GM21723 (cell line): ENCODE data around the gene KCNK4.
"Not testable (repeated sequence)": the region's sequence is repeated elsewhere in the genome, so short reads cannot be mapped to it uniquely, and the experiment has no call there.

ENCODE experiments used
- ATAC-seq: cut with Tn5 transposase; IDR thresholded peaks from one replicate; pipeline ENCODE4 v1.9.1; 2021; ENCODE audit warnings: mild to moderate bottlenecking, moderate library complexity; ENCODE audit not compliant: unreplicated experiment

Gene KCNK4

DNA sequence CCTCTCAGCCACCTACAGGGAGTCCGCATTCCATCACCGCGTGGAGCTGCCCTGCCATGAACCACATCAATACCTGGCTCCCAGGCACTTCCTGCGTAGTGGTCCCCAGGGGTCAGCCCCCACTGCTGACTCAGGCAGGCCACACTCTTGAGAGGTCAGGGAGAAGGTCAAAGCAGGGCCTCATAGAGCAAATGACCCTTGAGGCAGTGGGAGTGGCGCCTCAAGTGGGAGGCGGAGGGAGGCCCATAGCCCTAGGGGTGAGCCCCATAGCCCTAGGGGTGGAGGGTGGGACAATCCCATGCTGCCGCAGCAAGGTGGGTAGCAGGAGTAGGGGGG is 31.8 kb downstream of the KCNK4 start:
- ATAC-seq, result no peak

GRCh38 chr11:64323373-64323772 is 32.3 kb downstream of the KCNK4 start:
- no peak for ATAC-seq

DNA sequence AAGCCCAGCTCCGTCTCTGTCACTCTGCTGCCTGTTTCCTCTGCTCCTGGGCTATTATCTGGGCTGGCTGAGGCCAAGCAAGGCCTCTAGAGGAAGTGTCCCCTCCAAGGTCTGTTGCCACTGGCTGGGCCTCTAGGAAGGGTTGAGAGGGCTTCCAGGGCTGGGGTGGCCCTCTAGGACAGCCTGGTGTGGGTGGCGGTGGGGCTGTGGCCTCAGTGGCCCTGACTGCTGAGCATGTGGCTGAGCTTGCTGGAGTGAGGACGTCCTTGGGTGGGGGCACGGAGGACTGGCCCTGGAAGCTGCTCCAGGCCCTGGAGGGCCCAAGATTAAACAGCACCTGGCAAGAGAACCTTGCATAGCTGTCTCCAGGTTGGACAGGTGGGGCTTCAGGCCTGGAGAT is 32.9 kb downstream of the KCNK4 start:
- ATAC-seq, result not testable (repeated sequence)

- ATAC-seq, result no peak
These were observed 33.8 kb downstream of the KCNK4 start for GRCh38 chr11:64324692-64325469.

DNA sequence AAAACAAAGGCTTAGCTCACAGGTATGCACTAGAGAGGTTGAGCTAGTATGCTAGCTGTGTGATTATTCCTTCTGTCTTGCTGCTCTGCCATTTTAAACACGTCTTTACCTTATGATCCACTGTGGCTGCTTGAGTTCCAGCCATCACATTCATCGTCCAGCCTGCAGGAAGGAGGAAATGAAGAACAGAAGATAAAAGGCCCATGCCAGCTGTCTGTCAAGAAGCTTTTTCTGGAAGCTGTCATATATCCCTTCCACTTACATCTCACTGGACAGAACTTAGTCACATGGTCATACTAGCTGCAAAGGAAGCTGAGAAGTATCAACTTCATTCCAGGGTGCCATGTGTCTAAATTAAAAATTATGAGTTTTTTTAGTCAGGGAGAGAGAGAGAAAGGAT is 36.3 kb downstream of the KCNK4 start:
- no peak for ATAC-seq

DNA sequence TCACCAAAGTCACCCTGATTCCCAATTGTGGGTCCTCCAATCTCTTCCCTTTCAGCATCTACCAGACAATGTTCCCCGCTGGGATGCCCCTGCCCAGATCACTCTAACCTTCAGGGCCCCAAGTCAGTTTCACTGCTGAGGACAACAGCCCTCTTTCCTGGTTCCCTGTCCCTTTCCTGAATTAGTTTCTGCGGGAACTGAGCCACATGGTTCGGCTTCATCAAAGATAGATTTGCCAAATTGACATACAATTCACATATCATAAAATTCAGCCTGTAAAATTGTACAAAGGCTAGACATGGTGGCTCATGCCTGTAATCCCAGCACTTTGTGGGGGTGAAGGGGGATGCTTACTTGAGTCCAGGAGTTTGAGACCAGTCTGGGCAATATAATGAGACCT is 36.9 kb downstream of the KCNK4 start:
- no peak for ATAC-seq

- ATAC-seq, result no peak
These were observed 39.8 kb downstream of the KCNK4 start for GRCh38 chr11:64330888-64331287.

- peak; percentile 57 for ATAC-seq
These were observed 40.7 kb downstream of the KCNK4 start for GRCh38 chr11:64331569-64332371.

DNA sequence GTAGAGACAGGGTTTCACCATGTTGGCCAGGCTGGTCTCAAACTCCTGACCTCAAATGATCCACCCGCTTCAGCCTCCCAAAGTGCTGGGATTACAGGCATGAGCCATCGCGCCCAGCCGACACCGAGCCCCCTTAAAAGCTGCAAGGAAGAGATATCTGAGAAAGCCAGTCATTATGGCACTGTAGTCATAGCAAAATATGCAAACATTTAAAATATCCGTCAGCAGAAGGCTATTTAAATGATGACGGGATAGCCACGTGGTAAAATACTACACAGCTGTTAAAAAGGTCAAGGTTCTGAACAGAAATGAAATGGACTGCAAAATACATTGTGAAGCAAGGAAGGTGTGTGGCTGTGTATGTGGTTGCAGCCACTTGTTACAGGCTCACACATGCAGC is 42.5 kb downstream of the KCNK4 start:
- no peak for ATAC-seq

DNA sequence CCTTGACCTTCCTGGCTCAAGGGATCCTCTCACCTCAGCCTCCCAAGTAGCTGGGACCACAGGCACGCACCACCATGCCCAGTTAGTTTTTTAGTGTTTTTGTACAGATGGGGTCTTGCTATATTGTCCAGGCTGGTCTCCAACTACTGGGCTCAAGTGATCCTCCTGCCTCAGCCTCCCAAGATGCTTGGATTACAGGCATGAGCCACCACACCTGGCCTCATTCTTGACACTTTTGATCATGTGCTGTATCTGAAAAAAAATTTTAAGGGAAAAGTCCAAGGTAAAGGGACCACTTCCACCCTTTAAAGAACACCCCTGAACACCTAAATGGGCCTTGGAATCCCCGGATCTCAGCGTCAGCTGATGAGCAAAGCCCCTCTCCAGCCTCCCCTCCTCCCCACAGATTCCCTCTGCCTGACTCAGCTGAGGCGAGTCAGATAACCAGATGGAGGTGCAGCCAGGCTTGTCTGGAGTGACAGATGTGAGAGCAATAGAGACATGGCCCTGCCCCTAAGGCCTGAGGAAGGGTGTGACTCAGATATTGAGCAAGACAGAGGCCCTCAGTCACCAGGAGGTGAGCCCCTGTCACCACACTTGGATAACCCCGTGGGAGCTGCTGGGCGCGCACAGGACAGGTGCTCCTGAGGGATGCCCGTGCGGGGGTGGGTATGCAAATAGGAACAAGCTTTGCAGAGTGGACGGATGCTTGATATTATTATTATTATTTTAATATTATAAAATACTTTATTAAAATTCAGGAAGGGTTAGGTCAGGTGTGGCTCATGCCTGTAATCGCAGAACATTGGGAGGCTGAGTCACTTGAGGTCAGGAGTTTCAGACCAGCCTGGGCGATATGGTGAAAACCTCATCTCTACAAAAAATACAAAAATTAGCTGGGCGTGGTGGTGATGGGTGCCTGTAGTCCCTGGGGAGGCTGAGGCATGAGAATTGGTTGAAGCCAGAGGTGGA is 43.9 kb downstream of the KCNK4 start:
- peak; percentile 75 for ATAC-seq

DNA sequence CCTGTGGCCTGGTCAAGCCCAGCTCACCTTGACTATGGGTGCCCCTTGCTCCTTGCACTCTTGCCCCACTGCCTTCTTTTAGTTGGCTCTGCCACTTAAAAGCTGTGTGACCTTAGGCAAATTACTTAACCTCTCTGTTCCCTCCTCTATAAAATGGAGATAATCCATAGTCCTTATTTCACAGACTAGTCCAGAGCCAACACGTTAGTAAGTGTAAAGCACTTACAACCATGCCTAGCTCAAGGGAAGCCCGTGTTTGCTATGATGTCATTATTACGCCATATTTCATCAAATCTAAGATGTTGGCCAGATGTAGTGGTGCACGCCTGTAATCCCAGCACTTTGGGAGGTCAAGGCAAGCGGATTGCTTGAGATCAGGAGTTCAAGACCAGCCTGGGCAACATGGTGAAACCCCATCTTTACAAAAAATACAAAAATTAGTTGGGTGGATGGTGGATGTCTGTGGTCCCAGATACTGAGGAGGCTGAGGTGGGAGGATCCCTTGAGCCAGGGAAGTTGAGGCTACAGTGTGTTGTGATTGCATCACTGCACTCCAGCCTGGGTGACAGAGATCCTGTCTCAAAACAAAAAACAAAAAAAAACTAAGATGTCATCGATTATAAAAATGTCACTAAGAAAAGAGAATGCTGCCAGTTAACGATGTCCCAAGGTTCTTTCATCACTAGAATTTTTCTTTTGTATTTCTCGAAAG is 46.6 kb downstream of the KCNK4 start:
- ATAC-seq, result no peak

GRCh38 chr11:64338716-64339115 is 47.6 kb downstream of the KCNK4 start:
- no peak for ATAC-seq

GRCh38 chr11:64339286-64339685 is 48.2 kb downstream of the KCNK4 start:
- no peak for ATAC-seq

DNA sequence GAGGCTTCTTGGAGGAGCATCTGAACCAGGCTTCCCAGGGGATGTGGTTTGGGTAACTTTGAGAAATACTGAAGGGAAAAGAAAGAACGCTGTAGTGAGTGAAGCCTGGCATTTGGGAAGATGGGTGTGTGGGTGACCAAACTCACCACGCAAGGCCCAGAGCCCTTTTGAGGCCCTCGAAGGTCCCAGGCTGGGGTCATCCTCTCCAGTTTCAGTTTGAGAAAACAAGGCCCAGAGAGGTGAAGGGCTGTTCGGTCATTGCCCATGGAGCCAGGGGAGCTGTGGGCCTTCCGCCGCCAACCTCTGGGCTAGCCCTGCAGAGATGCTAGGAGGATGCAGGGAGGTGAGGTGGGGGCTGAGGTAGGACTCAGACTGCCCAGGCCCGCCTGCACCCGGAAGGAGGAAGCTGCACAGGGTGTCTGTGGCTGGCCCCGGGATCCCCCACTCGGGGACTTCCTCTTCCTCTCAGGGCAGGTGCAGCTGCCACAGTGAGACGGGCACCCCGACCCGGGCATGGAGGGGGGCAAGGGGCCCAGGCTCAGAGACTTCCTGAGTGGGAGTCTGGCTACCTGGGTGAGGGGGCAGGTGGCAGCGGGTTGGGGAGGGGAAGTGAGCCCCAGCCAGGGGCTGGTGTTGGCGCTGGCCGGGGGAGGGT is 48.8 kb downstream of the KCNK4 start, which contains the start of gene CCDC88B:
CCDC88B (plus strand) TSS at position 451 of the 655 bp plus-strand sequence; CDS start at position 514, 63 bp downstream.
- ATAC-seq, result peak; percentile 56

GRCh38 chr11:64340671-64341335 is 49.7 kb downstream of the KCNK4 start:
- ATAC-seq, result peak; percentile 40

GRCh38 chr11:64341429-64341828 is 50.3 kb downstream of the KCNK4 start:
- no peak for ATAC-seq

DNA sequence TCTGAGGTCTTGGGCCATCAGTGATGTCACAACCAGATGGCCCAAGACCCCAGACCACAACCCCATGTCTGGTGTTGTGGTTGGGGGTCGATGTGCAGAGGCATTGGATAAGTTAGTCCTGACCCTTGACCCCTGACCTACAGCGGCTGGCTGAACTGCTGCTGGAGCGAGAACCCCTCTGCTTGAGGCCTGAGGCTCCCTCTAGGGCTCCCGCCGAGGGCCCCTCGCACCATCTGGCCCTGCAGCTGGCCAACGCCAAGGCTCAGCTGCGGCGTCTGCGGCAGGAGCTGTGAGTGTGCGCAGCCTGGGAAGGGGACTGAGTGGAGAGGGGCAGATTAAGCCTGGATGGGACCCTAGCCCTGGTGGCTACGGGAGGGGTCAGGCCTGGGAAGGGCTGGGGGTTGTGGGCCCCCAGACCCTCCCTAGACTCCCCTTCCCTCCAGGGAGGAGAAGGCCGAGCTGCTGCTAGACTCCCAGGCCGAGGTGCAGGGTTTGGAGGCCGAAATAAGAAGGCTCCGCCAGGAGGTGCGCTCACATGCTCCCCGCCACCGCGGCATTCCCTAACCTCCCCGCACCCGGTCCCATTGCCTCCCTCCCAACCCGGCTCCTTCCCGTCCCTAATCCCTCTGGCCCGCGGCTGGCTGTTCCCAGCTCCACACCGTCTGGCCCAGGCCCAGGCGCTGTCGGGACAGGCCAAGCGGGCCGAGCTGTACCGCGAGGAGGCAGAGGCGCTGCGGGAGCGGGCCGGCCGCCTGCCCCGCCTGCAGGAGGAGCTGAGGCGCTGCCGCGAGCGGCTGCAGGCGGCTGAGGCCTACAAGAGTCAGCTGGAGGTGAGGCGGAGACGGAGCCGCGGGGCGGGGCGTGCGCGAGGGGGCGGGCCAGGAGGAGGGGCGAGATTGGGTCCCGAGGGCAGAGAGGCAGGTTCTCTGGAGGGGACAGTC is 51.0 kb downstream of the KCNK4 start:
- ATAC-seq, result peak; percentile 51
